Measurements from ENCODE around the gene TRIM46.
A peak's percentile ranks its signal among the peaks of the same experiment; 100 is the strongest.
"Not testable (repeated sequence)": the region's sequence is repeated elsewhere in the genome, so short reads cannot be mapped to it uniquely, and the experiment has no call there.

The TRIM46 gene

GRCh38 chr1:155136748-155137147, 36.9 kb upstream of the TRIM46 start:
- DNase-seq (ENCODE audit: low read depth in 1 of 2, low spot score in 1 of 2) = no peak

GRCh38 chr1:155137154-155137949, 36.3 kb upstream of the TRIM46 start:
- no peak for DNase-seq (ENCODE audit: low read depth in 1 of 2, low spot score in 1 of 2)

GRCh38 chr1:155139895-155140629, 33.6 kb upstream of the TRIM46 start, which contains the start of gene DPM3:
Gene DPM3 (minus strand): TSS chr1:155140531. CDS start chr1:155140240, 291 bp downstream.
- peak; percentile 70 to 84 for DNase-seq (ENCODE audit: low read depth in 1 of 2, low spot score in 1 of 2)

DNA sequence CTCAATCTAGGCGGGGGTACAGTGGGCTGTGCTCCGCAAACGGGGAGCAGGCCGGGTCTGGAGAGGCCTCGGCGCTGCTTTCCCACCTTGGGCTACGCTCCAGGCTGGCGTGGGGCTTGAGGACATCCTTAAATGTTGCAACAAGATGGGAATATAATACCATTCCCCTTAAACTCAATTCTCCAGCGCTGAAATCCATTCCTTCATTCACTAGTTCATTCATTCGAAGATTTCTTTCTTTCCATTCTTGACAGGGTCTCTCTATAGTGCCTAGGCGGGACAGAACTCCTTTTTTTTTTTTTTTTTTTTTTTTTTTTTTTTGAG, 33.1 kb upstream of the TRIM46 start:
- no peak for DNase-seq (ENCODE audit: low read depth in 1 of 2, low spot score in 1 of 2)

- DNase-seq (ENCODE audit: low read depth in 1 of 2, low spot score in 1 of 2) = no peak
Observed at GRCh38 chr1:155141749-155142148, 31.9 kb upstream of the TRIM46 start.

DNA sequence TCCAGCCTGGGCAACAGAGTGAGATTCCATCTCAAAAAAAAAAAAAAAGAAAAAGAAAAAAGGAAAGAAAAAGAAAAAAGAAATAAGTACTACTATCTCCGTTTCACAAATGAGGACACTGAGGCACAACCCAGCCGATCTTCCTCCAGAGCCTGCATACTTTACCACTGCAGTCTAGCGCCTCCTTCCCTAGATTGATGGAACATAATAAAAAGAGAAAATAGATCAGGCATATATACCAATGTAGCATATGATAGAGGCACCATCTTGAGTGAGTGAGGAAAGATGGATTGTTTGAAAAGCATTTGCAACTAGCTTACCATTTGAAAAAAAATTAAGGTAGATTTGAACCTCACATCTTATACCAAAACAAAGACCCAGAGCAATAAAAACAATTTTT, 28.2 kb upstream of the TRIM46 start:
- DNase-seq (ENCODE audit: low read depth in 1 of 2, low spot score in 1 of 2) = no peak

GRCh38 chr1:155155996-155156643, 17.5 kb upstream of the TRIM46 start:
- not testable (repeated sequence) for DNase-seq (ENCODE audit: low read depth in 1 of 2, low spot score in 1 of 2)

DNA sequence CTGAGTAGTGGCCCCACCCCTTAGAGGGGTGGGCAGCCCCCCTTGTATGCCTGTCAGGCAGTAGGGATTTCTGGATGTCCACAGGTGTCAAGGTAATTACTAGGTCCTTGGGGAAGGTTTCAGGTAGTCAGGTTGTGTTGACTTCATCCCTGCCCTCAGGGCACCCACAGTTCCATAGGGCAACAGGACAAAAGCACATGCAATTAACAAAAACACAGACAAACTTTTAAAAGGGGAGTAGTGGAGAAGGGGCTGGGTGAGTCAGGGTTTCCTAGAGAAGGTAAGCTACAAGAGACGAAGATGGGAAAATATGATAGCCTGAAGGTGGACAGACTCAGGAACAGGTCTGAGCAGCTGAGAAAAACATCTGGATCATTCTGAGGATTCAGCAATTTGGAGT, 14.7 kb upstream of the TRIM46 start:
- no peak for DNase-seq (ENCODE audit: low read depth in 1 of 2, low spot score in 1 of 2)

DNA sequence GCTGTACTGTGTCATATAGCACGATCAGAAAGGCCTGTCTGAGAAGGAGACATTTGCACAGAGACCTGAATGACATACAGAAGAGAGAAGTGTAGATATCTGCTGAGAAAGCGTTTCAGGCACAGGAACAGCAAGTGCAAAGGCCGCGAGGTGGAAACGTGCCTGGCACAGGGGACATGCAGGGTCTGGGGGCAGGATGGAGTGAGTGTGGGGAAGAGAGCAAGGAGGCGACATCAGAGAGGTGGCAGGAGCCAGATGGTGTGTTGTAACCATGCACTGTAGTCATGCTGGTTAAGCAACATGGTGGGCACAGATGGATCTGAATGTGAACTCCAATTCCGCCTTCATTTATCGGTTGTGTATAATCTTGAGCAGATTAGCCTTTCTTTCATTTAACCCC, 13.5 kb upstream of the TRIM46 start:
- DNase-seq (ENCODE audit: low read depth in 1 of 2, low spot score in 1 of 2) = no peak

DNA sequence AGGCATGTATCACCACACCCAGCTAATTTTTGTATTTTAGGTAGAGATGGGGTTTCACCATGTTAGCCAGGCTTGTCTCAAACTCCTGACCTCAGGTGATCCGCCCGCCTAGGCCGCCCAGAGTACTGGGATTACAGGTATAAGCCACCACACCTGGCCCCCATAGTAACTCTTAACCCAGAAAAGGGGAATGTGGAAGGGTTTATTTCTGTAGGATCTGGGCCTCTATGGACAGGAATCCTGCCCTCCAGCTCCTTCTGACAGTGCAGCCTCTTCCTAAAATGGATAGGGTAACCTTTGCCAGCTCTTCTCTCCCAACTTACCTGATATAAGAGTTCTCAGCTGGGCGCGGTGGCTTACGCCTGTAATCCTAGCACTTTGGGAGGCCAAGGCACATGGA, 11.0 kb upstream of the TRIM46 start:
- not testable (repeated sequence) for DNase-seq (ENCODE audit: low read depth in 1 of 2, low spot score in 1 of 2)

- DNase-seq (ENCODE audit: low read depth in 1 of 2, low spot score in 1 of 2) = not testable (repeated sequence)
Observed at GRCh38 chr1:155163785-155164184, 9.9 kb upstream of the TRIM46 start.

DNA sequence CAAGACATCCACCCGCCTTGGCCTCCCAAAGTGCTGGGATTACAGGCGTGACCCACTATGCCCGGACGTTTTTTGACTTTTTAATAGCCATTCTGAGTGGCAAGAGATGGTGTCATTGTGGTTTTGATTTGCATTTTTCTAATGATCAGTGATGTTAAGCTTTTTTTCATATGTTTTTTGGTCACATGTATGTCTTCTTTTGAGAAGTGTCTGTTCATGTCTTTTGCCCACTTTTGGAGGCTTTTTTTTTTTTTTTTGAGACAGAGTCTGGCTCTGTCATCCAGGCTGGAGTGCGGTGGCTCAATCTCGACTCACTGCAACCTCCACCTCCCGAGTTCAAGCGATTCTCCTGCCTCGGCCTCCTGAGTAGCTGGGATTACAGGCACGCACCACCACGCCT, 9.0 kb upstream of the TRIM46 start:
- DNase-seq (ENCODE audit: low read depth in 1 of 2, low spot score in 1 of 2) = not testable (repeated sequence)

DNA sequence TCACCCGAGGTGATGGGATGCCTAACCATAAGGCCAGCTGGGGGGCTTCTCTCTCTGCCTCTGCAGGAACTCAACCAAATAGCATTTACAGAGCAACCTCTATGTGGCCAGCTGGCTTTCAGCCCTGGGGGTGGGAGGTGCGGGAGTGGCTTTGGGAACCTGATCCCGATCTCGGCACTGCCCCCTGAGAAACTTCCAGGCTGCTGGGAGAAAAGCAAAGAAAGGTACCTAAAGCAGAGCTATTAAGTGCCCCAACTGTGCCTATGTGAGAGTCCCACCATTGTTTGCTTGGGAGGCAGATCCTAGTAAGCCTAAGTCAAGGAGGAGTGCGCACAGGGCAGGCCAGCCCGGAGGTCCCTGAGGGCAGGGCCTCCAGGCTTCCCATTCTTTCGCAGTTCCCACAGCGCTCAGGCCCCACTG, 7.6 kb upstream of the TRIM46 start:
- no peak for DNase-seq (ENCODE audit: low read depth in 1 of 2, low spot score in 1 of 2)

GRCh38 chr1:155166471-155167165, 7.0 kb upstream of the TRIM46 start:
- DNase-seq (ENCODE audit: low read depth in 1 of 2, low spot score in 1 of 2) = no peak

DNA sequence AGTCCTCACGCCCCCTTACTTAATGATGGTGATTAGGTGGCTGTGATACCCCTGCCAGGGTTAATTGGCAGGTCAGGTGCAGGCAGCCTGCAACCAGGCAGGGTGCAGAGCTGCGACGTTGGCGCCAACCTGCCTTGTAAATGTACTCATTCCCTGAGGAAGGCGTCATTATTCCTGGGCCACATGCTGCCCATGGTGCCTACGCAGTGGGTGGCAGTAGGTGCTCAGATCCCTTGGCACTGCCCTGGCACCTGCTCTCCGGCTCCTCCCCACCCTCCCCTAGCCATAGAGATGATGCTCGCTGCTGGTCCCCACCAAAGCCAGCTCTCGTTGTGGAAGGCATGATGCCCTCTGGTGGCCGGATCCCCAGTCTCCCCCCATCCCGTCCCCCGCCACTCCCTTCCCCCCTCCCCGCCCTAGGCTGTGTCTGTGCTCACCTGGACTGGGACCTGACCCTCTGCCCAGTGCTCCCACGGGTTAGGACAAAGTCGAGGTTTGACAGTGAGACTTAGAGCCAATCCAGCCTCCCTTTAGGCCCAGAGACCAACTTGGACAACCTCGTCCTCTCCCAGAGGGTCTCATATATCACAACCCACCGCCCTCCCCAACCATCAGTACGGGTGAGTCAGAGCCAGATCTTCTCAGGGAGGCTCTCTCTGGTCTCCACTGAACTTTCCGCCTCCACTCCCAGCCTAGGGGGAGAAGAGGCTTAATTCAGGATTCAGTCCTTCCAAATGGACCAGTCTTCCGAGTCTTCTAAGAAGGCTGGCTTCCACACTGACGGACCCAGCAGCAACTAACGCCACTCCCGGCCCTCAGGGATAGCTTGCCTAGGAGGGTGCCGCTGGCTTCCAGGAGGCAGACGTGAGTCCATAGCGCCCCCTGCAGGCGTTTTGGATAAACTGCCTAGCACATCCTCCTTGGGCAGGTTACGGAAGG, 6.2 kb upstream of the TRIM46 start:
- peak; percentile 74 for DNase-seq (ENCODE audit: low read depth in 1 of 2, low spot score in 1 of 2)

DNA sequence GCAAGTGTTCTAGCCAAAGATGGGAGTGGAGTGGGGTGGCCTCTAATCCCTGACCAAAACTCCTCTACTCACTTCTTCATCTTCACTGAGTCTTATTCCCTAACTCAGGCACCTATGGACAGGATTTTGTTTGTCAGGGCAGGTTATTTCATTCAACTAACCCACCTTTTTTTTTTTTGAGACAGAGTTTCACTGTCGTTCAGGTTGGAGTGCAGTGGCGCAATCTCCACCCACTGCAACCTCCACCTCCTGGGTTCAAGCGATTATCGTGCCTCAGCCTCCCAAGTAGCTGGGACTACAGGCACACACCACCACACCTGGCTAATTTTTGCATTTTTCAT, 5.6 kb upstream of the TRIM46 start:
- not testable (repeated sequence) for DNase-seq (ENCODE audit: low read depth in 1 of 2, low spot score in 1 of 2)

DNA sequence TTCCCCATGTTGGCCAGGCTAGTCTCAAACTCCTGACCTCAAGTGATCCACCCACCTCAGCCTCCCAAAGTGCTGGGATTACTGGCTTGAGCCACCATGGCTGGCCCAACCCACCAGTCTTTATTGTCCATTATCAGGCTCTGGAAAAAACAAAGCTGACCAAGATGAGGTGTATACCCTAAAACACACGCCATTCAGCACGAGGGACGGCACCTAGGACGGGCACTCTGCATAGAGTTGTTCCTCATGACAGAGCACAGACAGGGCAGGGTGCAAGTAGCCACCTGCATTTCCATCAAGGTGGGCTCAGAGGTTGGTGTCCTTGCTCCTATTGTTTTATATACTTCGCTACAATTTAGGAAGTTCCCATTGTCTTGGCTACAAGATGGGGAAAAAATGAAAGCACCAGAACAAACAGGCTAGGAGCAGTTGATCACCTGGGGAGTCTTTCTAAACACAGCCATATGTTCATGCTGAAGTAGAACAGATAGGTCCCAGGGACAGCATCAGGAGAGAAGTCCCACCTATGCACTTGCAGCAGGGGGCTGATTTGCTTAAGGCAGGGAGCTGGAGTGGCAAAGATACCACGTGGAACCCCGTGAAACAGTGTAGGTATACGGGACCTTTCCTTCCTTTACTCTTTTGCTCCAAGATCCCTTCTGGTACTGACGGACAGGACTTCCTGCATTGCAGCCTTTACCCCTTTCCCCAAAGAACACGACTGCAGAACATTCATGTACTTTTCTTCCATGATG, 5.0 kb upstream of the TRIM46 start:
- DNase-seq (ENCODE audit: low read depth in 1 of 2, low spot score in 1 of 2) = no peak

DNA sequence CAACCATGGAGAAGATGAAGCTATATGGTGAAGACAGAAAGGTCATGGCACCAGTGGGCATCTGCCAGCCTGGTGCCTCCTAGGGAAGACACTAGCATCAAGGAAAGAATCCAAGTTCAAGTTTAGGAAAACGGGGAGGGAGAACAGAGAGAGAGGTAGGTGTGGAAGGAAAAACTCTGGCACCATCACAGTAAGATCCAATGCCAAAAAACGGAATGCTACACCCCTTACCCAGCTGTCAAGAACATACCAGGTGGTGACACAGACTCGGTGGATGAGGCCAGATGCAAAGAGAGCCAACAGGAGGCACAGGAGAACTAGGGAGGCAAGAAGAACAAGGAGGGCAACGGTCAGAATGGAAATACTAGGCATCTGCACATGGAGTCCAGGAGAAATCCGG, 4.1 kb upstream of the TRIM46 start:
- no peak for DNase-seq (ENCODE audit: low read depth in 1 of 2, low spot score in 1 of 2)

- no peak for DNase-seq (ENCODE audit: low read depth in 1 of 2, low spot score in 1 of 2)
Observed at GRCh38 chr1:155170101-155170785, 3.4 kb upstream of the TRIM46 start.

Measured in stimulated activated CD4-positive, alpha-beta T cell treated with anti-CD3 and anti-CD28 coated beads, Interleukin-15, amount 100 ng/mL, for 1 hour (primary cell).